ENCODE data around the gene ABCA3.

Gene ABCA3

DNA sequence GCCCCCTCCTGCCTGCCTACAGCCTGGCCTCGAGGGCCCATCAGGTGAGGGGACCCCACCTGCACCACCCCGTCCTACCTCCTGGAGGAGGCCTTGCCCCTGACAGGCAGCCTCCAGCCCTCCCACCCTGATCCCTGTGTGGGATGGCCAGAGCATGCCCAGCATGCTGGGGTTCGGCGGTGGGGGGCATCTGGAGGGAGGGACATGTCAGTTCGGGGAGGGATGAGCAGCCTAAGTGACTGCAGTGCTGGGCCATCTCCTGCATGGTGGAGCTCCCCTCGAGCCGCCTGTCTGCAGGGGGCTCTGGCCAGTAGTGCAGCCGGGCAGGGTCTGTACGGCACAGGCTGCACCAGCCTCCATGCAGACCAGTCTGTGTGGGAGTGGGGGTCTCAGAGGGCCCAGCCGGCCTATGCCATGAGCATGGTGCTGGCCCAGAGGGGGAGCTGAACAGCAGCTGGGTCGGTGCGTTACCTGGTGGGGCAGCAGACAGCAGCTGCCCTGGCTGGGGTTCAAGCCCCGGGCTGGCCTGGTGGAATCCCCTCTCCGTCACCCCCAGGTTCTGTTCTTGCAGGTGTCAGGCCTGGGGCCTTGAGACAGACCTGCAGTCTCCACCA is 68.6 kb downstream of the ABCA3 start:
- H3K4me3 ChIP-seq (ENCODE audit: low read length) = no peak overlapping the region
- no peaks in the 10 kb centered on the region for H3K9me3 ChIP-seq (ENCODE audit: insufficient read depth, low read length)
- H3K27me3 ChIP-seq (ENCODE audit: low read depth, low read length) = no peaks in the 10 kb centered on the region
- H4K20me1 ChIP-seq (ENCODE audit: insufficient read depth, low read length) = peaks cover 1% of the 10 kb centered on the region; the same call in 1 of the 2 replicates
- H3K27ac ChIP-seq (ENCODE audit: low read length) = no peak overlapping the region
- H3K9ac ChIP-seq (ENCODE audit: low read length) = no peak overlapping the region
- TF ChIP-seq, protein P1, sequence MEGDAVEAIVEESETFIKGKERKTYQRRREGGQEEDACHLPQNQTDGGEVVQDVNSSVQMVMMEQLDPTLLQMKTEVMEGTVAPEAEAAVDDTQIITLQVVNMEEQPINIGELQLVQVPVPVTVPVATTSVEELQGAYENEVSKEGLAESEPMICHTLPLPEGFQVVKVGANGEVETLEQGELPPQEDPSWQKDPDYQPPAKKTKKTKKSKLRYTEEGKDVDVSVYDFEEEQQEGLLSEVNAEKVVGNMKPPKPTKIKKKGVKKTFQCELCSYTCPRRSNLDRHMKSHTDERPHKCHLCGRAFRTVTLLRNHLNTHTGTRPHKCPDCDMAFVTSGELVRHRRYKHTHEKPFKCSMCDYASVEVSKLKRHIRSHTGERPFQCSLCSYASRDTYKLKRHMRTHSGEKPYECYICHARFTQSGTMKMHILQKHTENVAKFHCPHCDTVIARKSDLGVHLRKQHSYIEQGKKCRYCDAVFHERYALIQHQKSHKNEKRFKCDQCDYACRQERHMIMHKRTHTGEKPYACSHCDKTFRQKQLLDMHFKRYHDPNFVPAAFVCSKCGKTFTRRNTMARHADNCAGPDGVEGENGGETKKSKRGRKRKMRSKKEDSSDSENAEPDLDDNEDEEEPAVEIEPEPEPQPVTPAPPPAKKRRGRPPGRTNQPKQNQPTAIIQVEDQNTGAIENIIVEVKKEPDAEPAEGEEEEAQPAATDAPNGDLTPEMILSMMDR (IDR thresholded peaks at IDR 0.05; ENCODE audit: low read depth, low read length) = no peak
- TF ChIP-seq EZH2phosphoT487 (IDR thresholded peaks at IDR 0.05; ENCODE audit: low read depth) = no peak
- H3K4me1 ChIP-seq (ENCODE audit: low read length) = peaks cover 7% of the 10 kb centered on the region
- H3K79me2 ChIP-seq (ENCODE audit: low read length) = peaks cover 18% of the 10 kb centered on the region
- H3K4me2 ChIP-seq (ENCODE audit: low read length) = no peak overlapping the region
- H3K36me3 ChIP-seq (replicated peaks; ENCODE audit: low read depth, low read length) = no peaks in the 10 kb centered on the region
- no peak overlapping the region for H2AFZ ChIP-seq (ENCODE audit: low read depth, low read length)

DNA sequence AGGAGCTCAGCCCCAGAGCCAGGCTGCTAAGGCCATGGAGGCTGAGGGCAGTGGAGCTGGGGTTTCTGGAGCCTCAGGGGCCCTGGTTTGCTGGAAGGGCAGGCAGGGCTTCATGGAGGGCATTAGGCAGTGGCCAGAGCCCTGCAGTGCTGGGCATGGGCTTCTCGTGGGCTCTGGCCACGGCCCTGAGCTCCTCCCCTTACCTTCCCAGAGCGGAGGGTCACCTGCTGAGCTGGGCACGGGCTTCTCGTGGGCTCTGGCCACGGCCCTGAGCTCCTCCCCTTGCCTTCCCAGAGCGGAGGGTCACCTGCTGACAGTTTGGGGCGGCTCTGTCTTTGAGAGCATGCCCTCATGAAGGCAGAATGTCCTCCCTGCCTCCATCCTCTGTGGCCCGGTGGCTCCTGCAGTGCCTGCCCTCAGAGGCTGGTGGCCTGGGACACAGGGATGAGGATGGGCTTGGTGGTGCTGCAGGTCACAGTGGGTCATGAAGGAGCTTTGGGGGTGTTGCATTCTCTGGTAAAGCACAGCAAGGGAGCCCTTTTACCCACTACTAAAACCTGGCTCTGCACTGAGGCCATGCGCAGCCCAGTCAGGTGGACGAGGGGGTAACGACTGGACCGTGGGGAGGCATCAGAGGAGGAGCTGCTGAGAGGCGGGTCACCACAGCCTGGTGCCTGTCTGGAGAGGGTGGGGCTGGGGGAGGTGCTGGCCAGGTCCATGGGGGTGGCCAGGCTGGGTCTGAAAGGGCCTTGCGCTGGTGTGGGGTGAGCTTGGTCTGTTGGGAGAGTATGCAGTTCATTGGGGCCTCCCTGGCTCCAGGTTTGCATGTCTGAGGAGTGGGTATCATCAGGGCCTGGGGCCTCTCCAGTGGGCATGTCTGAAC is 69.7 kb downstream of the ABCA3 start:
- peaks cover 29% of the 10 kb centered on the region for H3K79me2 ChIP-seq (ENCODE audit: low read length)

DNA sequence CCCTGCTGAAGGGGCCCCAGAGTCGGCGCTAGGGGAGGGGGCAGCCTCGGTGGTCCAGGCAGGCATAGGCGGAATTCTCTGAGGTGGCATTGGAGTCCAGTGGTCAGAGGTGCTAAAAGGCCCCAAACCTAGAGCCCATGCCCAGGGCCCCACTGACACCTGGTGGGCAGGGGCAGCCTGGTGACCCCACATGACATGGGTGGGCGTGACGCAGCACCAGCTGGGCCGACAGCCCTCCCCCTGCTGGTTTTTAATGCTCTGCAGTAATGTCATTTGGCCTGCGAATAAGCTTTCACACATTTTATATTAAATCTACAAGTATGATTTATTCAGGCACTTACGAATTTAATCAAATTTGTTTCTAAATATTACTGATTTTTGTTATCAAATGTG is 70.5 kb downstream of the ABCA3 start:
- Histone ChIP-seq H3K27me3 (ENCODE audit: low read depth, low read length) (no peaks in the 10 kb centered on the region), H3K4me3 (ENCODE audit: low read length) (no peak overlapping the region)

More for the DNA sequence above, 69.7 kb downstream of the ABCA3 start:
- Histone ChIP-seq H3K9me3 (ENCODE audit: insufficient read depth, low read length) (no peaks in the 10 kb centered on the region), H3K4me3 (ENCODE audit: low read length) (no peak overlapping the region), H3K27ac (ENCODE audit: low read length) (no peak overlapping the region), H3K4me2 (ENCODE audit: low read length) (no peak overlapping the region), H3K27me3 (ENCODE audit: low read depth, low read length) (no peaks in the 10 kb centered on the region), H3K36me3 (replicated peaks; ENCODE audit: low read depth, low read length) (peaks cover 1% of the 10 kb centered on the region), H4K20me1 (ENCODE audit: insufficient read depth, low read length) (peaks cover 11% of the 10 kb centered on the region), H3K4me1 (ENCODE audit: low read length) (peaks cover 15% of the 10 kb centered on the region), H3K9ac (ENCODE audit: low read length) (no peak overlapping the region), H2AFZ (ENCODE audit: low read depth, low read length) (no peak overlapping the region)
- TF ChIP-seq, protein P1 (IDR thresholded peaks at IDR 0.05; ENCODE audit: low read depth, low read length) = no peak
- no peak for TF ChIP-seq EZH2phosphoT487 (IDR thresholded peaks at IDR 0.05; ENCODE audit: low read depth)

More for the DNA sequence above, 70.5 kb downstream of the ABCA3 start:
- Histone ChIP-seq H2AFZ (ENCODE audit: low read depth, low read length) (no peak overlapping the region), H3K9ac (ENCODE audit: low read length) (no peak overlapping the region), H3K36me3 (replicated peaks; ENCODE audit: low read depth, low read length) (peaks cover 5% of the 10 kb centered on the region), H3K4me1 (ENCODE audit: low read length) (peaks cover 17% of the 10 kb centered on the region), H3K4me2 (ENCODE audit: low read length) (no peak overlapping the region), H4K20me1 (ENCODE audit: insufficient read depth, low read length) (peaks cover 19% of the 10 kb centered on the region), H3K27ac (ENCODE audit: low read length) (no peak overlapping the region), H3K9me3 (ENCODE audit: insufficient read depth, low read length) (no peaks in the 10 kb centered on the region), H3K79me2 (ENCODE audit: low read length) (peaks cover 37% of the 10 kb centered on the region)
- TF ChIP-seq EZH2phosphoT487 (IDR thresholded peaks at IDR 0.05; ENCODE audit: low read depth) = no peak
- TF ChIP-seq, protein P1 (IDR thresholded peaks at IDR 0.05; ENCODE audit: low read depth, low read length) = no peak
